NK-92 (cell line): ENCODE measurements around the gene HOXB4.

Source experiments
- DNase-seq: peaks from one replicate; lab custom pipeline; 2025; ENCODE audit not compliant: unreplicated experiment; lab: John Stamatoyannopoulos, UW

HOXB4 gene

DNA sequence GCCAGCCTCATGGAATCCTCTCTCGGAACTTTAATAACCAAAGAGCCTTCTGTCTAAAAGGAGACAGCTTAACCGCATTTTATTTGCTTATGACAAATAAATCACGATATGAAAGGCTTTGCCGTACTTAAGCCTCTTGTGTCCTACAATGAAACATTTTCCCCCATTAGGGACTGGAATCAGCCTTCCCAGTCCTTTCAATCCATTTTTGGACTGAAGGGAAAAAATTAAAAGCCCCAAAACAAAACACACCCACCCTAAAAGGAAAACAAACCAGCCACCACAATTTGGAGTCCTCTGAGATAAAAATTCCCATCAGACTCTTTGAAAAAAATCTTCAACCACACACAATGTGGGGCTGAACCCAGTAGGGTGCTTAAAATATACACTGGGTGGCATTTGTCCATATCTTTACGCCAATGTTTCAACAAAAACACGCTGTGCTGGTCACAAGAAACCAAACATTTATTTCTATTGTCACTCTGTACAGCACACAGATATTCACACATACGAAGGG lies 3.0 kb downstream of the HOXB4 start:
- DNase-seq, result no peak

DNA sequence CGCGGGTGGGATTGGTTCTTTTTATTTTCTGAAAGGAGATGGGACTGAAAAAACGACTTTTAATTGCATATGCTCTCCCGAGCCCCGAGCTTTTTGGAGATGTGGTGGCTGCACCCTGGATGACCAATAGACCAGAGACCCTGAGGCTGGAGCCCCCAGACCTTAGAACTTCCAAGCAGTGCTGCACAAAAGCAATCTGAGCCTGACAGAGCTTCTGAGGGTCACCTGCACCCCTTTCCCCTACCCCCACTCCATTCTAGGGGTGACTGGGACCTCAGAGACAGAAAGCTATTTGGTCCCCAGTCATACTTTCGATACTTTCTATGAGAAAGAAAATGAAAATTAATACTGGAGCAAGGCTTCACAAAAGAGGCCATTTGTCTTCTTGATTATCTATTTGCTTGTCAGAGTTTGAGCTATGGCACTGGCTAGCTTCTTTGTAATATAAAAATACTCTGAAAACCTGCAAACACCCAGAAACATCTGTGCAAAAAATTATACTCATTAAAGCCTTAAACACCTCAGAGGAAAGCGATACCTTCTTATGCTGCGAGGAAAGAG lies 3.6 kb downstream of the HOXB4 start:
- DNase-seq, result no peak

DNA sequence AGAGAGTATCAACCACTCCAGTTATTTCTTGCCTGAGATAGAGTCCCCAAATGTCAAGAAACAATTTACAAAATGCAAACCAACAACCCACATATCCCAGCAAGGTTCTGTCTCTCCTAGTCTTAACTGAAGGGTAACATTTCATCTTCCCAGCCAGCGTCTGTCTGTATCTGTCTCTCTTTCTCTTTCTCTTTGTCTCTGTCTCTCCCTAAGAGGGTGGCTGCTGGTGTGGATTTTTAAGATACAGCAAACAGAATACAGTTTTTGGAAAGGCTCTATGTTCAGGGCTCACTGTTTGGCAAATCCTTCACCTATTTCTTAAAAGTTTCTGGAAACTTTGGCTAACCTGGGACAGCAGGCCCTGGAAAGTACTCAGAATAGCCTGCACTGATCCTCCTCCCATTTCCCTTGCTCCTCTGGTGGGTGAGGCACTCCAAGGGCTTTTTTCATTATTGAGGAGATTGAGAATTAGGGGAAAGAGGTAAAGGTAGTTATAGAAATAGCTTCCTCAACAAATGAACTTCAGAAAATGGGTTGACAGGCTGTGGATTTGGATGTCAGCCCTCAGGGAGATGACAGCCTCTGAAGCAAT lies 6.2 kb downstream of the HOXB4 start:
- no peak for DNase-seq

DNA sequence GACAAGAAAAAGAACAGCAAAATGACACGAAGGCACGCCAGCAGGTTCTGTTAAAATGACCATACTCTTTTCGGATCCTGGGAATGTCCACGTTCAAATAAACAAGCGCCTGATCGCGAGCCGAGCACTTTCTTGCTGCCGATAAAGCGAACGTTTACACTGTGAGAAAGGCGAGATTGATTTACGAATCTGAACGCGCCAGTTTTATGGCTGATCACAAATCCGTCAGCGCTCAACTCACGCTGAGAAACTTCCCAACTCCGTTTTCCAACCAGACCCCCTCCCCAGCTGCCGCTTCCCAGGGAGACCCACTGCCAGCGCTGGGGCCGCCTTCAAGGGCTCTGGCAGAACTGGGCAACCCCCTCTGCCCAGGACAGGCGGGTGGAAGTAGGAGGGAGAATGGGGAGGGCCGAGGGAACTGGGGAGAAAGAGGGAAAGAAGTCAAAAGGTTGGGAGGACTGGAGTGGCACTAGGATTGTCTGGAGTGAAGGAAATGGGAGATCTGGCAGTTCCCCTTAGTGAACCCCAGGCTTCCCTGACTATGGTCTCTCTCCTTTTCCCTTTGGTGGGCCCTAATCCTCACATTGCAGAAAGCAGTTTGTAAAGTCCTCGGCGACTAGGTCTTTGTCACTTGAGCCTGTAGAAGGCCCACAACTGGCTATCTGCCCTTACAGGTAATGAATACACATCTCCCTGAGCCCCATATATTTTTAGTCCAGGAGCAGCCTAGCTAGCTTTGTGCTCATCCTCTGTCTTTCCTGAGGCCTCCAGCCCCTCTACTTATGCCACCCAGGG lies 6.9 kb downstream of the HOXB4 start:
- DNase-seq, result no peak

DNA sequence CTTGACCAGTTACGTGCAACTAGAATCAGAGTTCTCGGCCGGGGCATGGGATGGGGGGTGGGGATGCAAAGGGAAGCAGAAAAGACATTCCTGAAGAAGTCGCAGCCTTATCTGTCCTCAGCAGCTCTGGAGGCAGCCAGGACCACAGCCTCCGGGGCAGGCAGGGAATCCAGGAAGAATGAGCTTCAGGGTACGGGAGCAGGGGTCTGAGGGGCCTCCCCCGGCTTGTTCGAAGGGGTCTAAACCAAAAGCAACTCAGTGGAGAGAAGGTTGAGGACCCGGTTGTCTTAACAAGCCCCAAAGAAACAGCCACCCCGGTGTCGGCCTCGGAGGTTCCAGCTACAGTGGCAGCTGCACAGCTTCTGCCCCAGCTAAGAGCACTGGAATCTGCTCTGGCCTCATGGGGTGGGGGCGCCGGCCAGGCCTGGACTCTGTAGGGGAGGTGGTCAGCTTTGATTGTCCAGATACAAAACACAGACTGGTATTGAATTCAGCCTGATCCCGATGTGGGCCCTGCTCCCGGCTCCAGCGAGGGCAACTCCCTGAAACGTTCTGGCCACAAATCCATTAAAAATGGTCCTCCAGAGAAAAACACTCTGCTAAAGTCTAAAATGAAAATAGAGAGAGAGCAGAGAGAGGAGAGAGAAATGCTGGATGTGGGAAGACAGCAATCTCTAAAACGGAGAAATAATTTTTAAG lies 7.7 kb downstream of the HOXB4 start:
- no peak for DNase-seq

DNA sequence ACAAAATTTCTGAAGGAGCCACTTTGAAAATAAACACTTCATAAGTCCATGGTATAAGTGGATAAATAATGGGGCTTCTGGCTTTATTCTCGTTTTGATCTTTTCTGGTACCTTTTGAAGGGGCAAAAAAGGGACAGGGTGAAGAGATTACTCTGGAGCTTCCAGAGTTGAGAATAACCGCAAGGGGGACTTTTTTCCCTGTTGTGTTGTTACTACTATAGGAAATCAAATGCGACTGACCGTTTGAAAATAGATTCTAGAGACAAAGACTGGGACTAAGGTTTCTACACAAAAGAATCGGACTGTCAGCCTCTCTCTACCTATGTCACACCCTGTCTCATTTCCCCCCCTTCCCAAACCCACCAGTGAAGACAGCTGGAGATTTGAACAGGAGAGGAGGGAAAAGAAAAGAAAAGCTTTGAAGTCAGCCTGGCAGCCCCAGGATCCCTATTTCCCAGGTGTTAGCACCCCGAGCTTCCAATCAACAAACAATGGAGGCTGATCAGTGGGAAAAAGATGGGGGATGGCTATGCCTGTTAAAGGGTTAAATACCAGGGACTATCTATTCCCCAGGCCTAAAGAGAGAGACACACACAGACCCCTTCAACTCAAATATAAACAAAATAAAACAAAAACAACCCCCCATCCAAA lies 8.4 kb downstream of the HOXB4 start:
- DNase-seq, result no peak

DNA sequence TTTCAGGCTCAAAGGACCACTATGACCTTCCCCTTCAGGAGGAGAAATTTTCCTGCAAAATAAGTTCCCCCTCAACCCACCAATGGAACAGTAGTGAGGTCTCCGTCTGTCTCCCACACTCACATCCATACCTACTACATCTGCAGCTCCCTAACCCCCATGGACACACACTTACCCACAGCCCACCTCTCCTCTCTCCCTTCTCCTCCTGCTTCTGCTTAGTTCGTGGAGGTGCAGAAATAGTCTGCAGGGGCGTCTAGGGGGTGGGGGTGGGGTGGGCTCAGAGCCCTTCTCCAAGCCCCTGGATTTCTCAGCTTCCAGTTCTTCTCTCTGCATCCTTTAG lies 8.9 kb downstream of the HOXB4 start:
- no peak for DNase-seq

DNA sequence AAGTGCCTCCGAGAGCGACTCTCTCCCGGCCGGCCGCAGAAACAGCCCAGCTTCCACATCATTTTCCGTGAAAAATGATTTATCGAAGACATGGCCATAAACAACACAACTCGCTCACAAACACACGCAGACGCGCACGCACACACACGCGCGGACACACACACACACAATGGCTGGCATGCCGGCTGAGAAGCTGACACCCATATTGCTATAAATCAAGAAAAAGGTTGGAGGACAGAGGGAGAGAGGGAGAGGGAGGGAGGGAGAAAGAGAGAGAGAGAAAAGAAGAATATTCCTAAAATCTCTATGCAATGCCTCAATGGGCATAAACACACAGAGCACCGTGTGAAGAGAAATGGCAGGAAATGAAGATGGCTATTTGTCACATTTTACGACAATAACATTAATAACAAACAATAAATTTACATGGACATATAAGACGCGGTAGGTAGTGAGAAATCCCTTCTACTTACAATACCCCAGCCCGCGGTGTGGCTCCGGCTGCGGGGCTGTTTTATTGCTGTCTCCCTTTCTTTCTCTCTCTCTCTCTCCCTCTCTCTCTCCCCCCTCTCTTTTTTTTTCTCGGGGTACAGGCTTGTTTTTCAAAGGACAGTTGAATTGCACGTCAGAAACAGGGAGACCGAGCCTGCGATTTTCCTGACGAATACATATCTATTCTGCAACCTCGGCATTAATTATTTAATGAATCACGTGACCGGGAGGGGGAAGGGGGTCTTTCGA lies 9.5 kb downstream of the HOXB4 start:
- no peak for DNase-seq

DNA sequence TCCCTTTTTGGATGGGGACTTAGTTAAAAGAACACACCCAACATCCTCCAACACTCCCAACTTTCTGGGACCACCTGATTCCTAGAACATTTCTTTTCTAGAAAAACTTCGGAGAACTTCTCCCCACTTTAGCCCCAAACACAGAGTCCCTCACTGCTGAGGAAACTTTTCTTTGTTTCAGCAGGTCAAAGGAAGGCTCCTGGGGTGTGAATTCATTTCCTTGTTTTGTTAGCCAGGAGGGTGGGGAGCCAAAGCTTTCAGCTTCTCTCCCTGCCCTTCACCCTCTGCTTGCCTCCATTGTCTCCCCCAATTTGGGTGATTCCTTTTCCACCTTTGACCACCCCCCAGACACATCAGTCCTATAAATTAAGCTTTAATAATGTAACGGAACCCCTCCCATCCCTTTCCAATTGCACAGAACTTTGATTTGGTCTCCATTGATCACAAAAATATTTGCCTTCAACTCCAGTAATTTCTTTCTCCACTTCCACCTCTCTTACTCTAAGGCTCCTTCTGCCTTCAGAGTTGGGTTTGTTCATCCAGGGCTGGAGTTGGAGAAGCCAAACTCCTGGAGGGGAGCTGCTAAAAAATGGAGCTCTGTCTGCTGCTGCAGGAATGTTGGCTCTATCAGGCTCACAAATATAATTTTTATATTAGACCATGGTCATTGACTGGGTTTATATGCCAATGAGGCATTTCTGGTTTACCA lies 10.3 kb downstream of the HOXB4 start:
- no peak for DNase-seq

DNA sequence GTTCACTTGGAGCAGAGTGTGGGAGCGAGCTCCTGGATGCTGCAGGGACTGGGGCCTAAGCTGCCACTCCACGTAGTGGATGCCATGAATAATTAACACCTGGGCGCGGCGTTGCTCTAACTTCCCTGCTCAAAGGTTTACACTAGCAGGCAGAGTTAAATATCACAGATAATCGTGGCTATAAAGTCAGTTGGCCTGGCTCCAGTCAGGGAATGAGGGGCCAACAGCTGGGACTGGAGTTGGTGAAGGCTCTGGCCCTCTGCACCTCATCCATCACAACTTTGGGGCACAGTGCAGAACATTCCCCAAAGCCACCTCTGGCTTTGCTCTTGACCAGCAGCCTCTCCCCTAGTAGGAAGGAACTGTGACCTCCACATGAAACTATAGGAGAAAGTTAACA lies 10.9 kb downstream of the HOXB4 start:
- DNase-seq, result no peak

DNA sequence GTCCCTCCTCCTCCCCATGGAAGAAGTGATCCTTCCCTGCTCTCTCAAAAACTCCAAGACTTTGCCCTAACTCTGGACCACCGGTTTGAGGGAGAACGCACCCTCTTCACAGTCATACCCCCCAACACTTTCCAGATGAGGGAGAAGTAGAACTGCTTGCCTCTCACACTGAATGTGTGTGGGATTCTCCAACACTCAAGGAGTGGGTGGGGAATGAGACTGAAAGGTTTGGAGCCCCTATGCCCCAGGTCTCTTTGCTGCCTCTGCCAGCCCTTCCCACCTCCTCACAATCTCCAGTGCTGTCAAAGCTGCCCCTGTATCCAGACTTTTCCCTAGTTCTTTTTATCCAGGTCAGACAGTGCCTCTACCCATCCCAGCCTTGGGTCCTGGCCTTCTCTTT lies 11.4 kb downstream of the HOXB4 start:
- no peak for DNase-seq

DNA sequence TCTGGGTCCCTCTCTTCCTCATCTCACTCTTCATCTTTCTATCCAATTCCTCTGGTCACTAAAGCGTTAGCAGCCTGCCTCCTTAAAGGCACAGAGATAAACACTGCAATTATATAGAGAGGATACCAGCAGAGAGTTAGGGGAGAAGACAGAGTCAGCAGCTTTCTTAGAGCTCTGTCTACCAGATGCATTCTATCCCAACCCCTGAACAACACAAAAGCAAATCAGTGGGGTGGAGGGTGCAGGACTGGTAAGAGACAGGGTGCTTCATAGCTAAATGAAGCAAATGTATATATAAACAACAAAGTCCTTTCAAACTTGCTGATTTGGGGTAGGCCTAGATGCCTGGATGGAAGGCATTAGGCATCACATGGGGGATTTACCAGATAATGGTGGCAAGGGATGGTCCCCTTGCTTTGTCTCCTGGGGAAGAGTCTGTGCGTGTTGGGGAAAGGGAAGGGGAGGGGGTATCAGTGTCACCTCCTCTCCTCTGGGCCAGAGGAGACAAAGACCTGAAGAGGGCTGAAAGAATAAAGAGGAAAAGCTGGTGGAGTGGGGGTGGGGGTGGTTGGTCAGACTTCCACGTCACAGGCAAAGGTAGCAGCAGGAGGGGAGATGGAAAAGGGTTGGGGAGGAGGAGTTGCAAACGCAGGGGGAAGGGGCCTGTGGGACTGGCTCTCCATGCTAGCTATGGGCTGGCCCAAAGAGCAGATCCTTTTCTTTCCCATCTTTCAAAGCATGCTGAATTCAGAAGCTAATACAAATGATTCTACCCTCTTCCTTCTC lies 12.0 kb downstream of the HOXB4 start:
- DNase-seq, result no peak

DNA sequence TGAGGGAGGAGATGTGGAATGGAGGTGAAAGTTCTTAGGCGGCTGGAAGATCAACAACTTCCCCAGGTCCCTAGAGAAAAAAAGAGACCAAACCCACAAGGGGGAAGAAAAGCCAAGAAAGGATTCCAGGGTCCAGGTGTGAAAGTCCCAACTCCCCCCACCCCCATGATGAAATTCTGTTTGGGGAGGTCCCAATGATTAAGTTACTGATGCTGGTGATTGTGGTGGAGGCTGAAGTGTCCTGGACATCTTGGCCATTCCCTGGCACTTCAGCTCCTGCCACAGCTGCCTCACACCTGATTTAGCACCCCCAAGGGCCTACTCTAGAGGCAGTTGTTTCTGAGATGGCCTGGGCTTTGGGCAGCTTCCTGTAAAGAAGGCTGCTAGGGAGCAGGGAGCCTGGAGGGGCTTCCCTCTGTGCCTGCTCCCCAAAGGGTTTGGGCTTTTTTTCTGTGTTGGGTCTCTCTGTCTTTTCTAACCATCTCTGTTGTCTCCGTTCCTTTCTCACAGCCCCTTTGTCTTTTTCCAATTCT lies 13.1 kb downstream of the HOXB4 start:
- no peak for DNase-seq

DNA sequence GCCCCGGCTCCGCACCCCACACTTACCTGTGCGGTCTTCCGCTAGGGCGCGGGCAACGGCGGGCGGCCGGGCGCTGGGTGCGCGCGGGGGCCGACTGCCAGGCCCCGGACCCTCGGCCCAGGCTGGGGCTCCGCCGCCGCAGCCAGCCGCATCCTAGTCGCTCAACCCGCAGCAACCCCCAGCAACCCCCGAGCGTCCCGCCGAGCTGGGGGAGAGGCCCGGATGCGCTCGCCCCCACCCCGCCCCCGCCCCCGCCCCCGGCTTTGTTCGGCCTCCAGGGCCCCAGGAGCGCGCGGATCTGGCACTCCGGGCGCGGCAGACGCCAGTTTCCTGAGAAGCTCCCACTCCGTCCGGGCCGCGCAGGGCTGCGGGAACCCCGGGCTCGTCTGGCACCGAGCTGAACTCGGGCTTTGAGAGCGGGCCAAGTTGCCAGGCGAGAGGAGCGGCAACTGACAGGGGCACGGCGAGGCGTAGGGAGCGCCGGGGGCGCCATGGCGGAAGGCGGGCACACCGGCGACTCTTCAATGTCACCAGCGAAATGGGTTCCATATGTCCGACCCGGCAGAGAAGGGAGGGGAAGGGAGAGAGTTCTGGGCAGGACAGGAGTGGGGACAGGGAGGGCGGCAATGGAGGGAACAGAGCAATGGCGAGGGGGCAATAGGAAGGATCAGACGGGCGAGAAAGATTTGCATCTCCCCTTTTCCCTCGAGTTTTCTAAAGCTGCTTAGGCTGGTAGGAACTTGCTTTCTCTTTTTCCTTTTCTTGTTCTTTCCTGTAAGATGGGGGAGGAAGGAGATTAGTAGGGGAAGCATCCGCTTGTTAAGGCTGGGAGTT lies 13.7 kb downstream of the HOXB4 start:
- no peak for DNase-seq

DNA sequence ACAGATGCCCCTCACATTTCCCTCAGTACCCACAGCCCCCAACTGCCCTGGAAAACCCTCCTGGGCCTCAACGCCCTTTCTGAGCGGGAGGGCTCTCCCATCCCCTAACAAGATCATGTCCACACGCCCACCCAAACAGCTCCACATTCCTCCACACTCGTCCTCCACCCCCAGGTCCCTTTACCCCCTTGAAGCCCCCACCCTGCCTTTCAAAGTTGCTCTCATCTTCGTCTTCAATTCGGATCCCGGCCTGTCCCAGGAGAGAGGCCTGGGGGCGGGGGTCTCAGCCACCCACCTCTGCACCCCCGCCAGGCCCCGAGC lies 14.3 kb downstream of the HOXB4 start:
- no peak for DNase-seq

DNA sequence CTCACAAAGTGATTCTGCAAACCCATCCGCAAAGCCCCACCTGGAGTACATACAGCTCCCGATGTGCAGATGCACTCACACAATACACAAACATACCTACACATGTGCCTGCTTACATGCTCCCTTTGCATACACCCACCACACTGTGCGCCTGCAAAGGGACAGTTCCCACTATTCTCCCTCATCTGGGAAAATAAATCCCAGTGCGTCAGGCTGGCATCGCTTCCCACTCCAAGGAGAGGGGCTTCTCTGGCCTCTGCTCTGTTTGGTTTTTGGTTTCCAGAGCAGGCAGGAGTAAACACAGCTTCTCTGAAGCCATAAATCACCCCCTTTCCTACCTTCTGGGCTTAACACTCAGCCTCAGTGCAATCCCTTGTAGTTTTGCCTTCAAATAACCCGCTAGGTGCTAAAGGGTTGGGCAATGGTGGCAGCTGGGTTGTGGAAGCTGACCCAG lies 14.7 kb downstream of the HOXB4 start:
- DNase-seq, result no peak

DNA sequence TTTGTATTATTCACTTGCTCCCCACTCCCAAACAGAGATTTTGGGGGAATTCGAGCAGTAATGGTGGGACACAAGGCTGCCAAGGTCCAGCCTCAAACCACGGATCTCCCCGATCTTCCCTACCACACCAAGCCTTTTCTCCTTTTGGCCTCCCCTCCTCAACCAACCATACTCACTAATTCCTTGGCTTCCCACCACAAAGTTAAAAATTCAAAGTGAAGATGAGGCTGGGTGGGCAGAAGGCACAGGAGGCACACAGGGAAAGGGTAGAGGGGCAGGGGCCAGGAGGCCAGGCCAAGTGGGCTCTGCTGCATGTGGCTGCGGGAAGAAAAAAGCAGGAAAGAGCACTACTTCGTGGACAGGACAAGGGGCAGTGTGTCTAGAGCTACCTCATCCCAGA lies 15.2 kb downstream of the HOXB4 start:
- DNase-seq, result no peak
